ENCODE data around the gene ACY1.

Gene ACY1

GRCh38 chr3:51955893-51956770 lies 27.2 kb upstream of the ACY1 start:
- peak; percentile 10 for TF ChIP-seq YY1 (IDR thresholded peaks at IDR 0.05; ENCODE audit: insufficient read depth, insufficient read length)
- TF ChIP-seq SUZ12 (IDR thresholded peaks at IDR 0.05; ENCODE audit: extremely low read depth, insufficient read depth, insufficient read length): no peak
- H3K27me3 ChIP-seq (ENCODE audit: insufficient read depth, insufficient read length): peaks cover 29% of the 10 kb centered on the region
- no peak for DNase-seq (ENCODE audit: low read depth, low spot score)
- peaks cover 12% of the 10 kb centered on the region for H3K4me1 ChIP-seq (ENCODE audit: insufficient read depth, insufficient read length)
- H3K36me3 ChIP-seq (ENCODE audit: insufficient read depth, insufficient read length, low read length): peaks cover 41% of the 10 kb centered on the region
- H3K9ac ChIP-seq (ENCODE audit: insufficient read length, low read depth): peak overlapping the region; percentile 82
- H3K4me3 ChIP-seq (ENCODE audit: insufficient read length, low read depth): peak overlapping the region; percentile 58
- H3K9me3 ChIP-seq (ENCODE audit: insufficient read depth, low read length): no peaks in the 10 kb centered on the region

DNA sequence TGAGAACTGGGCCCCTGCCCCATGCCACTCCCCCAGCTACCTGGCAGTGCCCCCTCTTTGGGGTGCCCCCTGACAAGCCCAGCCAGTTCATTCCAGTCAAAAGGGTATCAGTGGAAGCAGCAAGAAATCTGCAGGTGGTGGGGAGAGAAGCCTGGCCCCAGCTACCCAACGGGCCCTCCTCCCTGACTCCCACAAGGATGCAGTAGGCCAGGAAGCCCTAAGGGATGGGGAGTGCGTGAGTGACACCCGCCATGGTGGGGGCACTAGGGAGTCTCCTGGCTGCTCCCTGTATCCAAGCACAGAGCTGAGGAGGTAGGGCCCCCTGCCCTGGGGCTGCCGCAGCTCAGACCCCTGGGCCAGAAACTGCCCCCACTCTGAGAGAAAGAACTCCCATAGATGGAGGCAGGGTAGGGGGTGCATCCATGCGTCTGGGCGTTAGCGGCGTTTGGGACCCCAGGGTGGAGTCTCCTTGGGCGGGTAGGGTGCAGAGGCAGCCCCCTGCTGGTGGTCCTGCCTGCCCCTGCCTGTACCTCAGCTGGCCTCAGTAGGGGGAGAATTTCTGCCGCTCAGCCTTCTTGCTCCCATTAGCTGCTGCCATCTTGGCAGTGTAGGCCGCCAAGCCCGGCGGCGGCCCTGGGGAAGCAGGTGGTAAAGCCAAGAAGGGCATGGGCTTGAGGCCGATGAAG lies 25.7 kb upstream of the ACY1 start:
- H3K9ac ChIP-seq (ENCODE audit: insufficient read length, low read depth): no peak overlapping the region
- DNase-seq (ENCODE audit: low read depth, low spot score): no peak
- no peak overlapping the region for H3K4me3 ChIP-seq (ENCODE audit: insufficient read length, low read depth)
- peaks cover 55% of the 10 kb centered on the region for H3K36me3 ChIP-seq (ENCODE audit: insufficient read depth, insufficient read length, low read length)
- no peaks in the 10 kb centered on the region for H3K9me3 ChIP-seq (ENCODE audit: insufficient read depth, low read length)
- H3K27me3 ChIP-seq (ENCODE audit: insufficient read depth, insufficient read length): peaks cover 26% of the 10 kb centered on the region
- TF ChIP-seq ZNF274 (IDR thresholded peaks at IDR 0.05; ENCODE audit: low read depth, low read length) (no peak), SUZ12 (IDR thresholded peaks at IDR 0.05; ENCODE audit: extremely low read depth, insufficient read depth, insufficient read length) (no peak)
- H3K4me1 ChIP-seq (ENCODE audit: insufficient read depth, insufficient read length): peaks cover 14% of the 10 kb centered on the region

DNA sequence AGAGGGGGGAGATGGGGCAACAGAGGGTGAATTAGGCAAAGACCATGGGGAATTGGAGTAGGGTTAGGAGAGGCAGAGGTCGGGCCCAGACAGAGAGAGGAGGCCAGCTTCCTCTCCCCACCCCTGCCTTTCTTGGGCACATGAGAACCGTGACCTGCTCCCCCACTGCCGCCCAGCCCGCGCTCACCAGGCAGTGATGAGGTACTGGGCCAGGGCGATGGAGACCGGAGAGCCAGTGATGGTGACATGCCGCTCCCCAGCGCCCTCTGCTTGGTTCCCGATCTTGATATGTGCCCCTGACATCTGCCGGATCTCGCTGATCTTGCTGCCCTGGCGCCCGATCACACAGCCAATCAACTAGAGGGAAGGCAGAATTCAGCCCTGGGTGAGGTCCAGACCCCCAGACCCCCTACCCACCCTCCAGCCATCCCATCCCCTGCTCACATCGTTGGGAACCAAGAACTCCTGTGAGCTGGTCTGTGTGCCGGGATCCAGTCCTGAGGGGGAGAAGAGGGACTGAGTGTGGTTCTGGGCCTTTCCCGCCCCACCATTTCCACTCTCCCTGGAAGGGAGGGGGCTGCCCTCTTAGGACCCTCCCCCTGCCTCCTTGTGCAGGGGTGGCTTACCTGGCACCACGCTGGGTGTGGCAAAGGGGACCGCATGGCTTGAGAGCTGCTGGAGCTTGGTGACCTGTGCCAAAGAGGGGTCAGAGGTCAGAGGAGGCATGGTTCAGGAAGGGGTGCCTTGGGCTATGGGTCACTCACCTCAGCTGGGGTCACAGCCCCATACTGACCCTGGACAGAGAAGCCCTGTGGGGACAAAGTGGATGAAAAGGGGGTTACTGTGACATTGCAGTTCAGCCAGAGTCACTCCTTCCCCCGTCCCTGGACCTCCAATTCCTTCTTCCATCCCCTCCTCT lies 24.5 kb upstream of the ACY1 start:
- H3K36me3 ChIP-seq (ENCODE audit: insufficient read depth, insufficient read length, low read length): peaks cover 63% of the 10 kb centered on the region

DNA sequence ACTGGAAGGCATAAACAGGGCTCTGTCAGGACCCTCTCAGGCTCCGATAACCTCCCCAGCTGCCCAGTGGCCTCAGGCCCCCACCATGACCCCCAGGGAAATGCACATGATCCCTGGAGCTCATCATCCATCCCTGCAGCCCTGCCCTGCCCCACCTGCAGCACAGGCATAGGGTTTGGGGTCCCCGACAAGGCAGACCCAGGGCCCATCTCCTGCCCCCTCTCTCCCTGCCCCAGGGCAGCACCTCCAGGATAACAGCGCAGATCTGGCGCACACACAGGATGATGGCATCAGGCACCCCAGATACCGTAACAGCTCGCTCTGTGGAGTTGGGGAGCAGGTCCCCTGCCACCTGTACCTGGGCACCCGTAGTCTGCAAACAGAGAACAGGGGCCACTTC lies 23.7 kb upstream of the ACY1 start:
- no peaks in the 10 kb centered on the region for H3K9me3 ChIP-seq (ENCODE audit: insufficient read depth, low read length)
- H3K36me3 ChIP-seq (ENCODE audit: insufficient read depth, insufficient read length, low read length): peaks cover 63% of the 10 kb centered on the region
- H3K9ac ChIP-seq (ENCODE audit: insufficient read length, low read depth): no peak overlapping the region
- no peak for DNase-seq (ENCODE audit: low read depth, low spot score)
- TF ChIP-seq SUZ12 (IDR thresholded peaks at IDR 0.05; ENCODE audit: extremely low read depth, insufficient read depth, insufficient read length) (no peak), YY1 (IDR thresholded peaks at IDR 0.05; ENCODE audit: insufficient read depth, insufficient read length) (no peak), ZNF274 (IDR thresholded peaks at IDR 0.05; ENCODE audit: low read depth, low read length) (no peak)
- H3K4me1 ChIP-seq (ENCODE audit: insufficient read depth, insufficient read length): peaks cover 24% of the 10 kb centered on the region
- H3K27me3 ChIP-seq (ENCODE audit: insufficient read depth, insufficient read length): peaks cover 10% of the 10 kb centered on the region
- no peak overlapping the region for H3K4me3 ChIP-seq (ENCODE audit: insufficient read length, low read depth)

More for the DNA sequence above, 24.5 kb upstream of the ACY1 start:
- TF ChIP-seq SUZ12 (IDR thresholded peaks at IDR 0.05; ENCODE audit: extremely low read depth, insufficient read depth, insufficient read length) (no peak), YY1 (IDR thresholded peaks at IDR 0.05; ENCODE audit: insufficient read depth, insufficient read length) (no peak), ZNF274 (IDR thresholded peaks at IDR 0.05; ENCODE audit: low read depth, low read length) (no peak)
- no peaks in the 10 kb centered on the region for H3K9me3 ChIP-seq (ENCODE audit: insufficient read depth, low read length)
- H3K9ac ChIP-seq (ENCODE audit: insufficient read length, low read depth): no peak overlapping the region
- no peak for DNase-seq (ENCODE audit: low read depth, low spot score)
- H3K4me3 ChIP-seq (ENCODE audit: insufficient read length, low read depth): no peak overlapping the region
- H3K27me3 ChIP-seq (ENCODE audit: insufficient read depth, insufficient read length): peaks cover 18% of the 10 kb centered on the region
- peaks cover 19% of the 10 kb centered on the region for H3K4me1 ChIP-seq (ENCODE audit: insufficient read depth, insufficient read length)

GRCh38 chr3:51960386-51960785 lies 22.9 kb upstream of the ACY1 start:
- H3K4me3 ChIP-seq (ENCODE audit: insufficient read length, low read depth): no peak overlapping the region
- H3K9ac ChIP-seq (ENCODE audit: insufficient read length, low read depth): peak overlapping the region; percentile 18
- no peak for DNase-seq (ENCODE audit: low read depth, low spot score)
- H3K9me3 ChIP-seq (ENCODE audit: insufficient read depth, low read length): no peaks in the 10 kb centered on the region
- peaks cover 63% of the 10 kb centered on the region for H3K36me3 ChIP-seq (ENCODE audit: insufficient read depth, insufficient read length, low read length)
- peaks cover 3% of the 10 kb centered on the region for H3K27me3 ChIP-seq (ENCODE audit: insufficient read depth, insufficient read length)
- H3K4me1 ChIP-seq (ENCODE audit: insufficient read depth, insufficient read length): peaks cover 27% of the 10 kb centered on the region
- no peak for TF ChIP-seq YY1 (IDR thresholded peaks at IDR 0.05; ENCODE audit: insufficient read depth, insufficient read length)
- TF ChIP-seq ZNF274 (IDR thresholded peaks at IDR 0.05; ENCODE audit: low read depth, low read length): no peak
- no peak for TF ChIP-seq SUZ12 (IDR thresholded peaks at IDR 0.05; ENCODE audit: extremely low read depth, insufficient read depth, insufficient read length)

DNA sequence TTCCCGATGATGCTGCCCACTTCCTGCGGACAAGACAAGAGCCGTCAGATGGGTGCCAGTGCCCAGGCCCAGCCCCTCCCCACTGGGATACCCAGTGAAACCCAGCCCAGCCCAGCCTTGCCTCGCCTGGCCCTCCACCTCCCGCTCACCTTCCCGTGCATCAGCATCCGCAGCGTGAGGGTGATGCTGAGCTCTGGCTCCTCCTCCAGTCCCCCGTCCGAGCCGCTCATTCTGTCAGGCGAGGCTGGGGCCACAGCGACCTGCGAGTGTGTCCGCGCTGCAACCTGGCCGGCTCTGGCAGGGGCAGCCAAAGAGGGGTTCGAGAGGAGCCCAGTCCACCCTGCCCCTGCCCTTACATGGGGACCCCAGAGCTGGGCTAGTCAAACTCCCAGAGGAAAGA lies 22.3 kb upstream of the ACY1 start:
- H3K9me3 ChIP-seq (ENCODE audit: insufficient read depth, low read length): no peaks in the 10 kb centered on the region
- H3K4me3 ChIP-seq (ENCODE audit: insufficient read length, low read depth): no peak overlapping the region
- peaks cover 30% of the 10 kb centered on the region for H3K4me1 ChIP-seq (ENCODE audit: insufficient read depth, insufficient read length)
- H3K36me3 ChIP-seq (ENCODE audit: insufficient read depth, insufficient read length, low read length): peaks cover 64% of the 10 kb centered on the region
- no peaks in the 10 kb centered on the region for H3K27me3 ChIP-seq (ENCODE audit: insufficient read depth, insufficient read length)
- TF ChIP-seq YY1 (IDR thresholded peaks at IDR 0.05; ENCODE audit: insufficient read depth, insufficient read length) (no peak), ZNF274 (IDR thresholded peaks at IDR 0.05; ENCODE audit: low read depth, low read length) (no peak)
- DNase-seq (ENCODE audit: low read depth, low spot score): no peak
- no peak overlapping the region for H3K9ac ChIP-seq (ENCODE audit: insufficient read length, low read depth)
